ENCODE data around the gene EGFR. TPM values are rescaled to one million over a fixed set of nuclear protein-coding genes. Genes with fewer than 3 reads are reported as not detected.

Gene EGFR
- polyA plus RNA-seq, 12 donors: 25.3 to 66.1 (median 28.9) TPM; not detected in 1

DNA sequence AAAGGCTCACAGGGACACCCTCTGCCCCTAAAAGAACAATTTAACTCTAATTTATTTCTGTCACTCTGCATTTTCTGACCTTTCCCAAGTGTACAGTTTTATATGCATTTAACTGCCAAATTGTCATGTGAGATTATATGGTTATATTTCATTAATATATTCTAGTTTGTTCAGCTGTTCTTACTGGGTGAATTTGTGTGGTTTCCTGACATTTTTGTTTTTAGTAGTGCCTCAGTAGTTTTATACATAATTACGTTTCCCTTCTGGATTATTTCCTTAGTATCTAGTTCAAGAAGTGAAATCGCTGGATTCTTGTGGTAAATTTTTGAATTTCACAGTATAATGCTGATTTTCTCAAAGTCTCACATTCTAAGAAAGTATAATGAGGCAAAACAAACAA, 41.3 kb downstream of the EGFR start:
- no peak for DNase-seq

DNA sequence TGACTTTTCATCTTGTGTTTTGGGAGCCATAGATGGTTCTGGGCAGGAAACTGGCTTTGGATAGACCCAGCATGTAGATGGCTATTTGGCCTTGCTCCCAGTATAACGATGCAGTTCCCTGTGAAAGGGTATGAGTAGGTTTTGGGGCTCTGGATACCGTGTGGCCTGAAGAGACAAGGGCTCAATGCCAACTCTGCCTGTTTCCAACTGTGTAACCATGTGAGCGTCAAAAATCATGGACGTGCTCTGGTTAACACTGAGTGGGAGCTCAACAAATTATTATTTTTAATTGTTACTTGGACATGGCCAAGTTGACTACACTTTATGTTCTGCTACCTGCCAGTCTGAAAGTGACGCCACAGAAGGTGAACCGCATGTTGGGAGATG, 41.8 kb downstream of the EGFR start:
- no peak for DNase-seq

DNA sequence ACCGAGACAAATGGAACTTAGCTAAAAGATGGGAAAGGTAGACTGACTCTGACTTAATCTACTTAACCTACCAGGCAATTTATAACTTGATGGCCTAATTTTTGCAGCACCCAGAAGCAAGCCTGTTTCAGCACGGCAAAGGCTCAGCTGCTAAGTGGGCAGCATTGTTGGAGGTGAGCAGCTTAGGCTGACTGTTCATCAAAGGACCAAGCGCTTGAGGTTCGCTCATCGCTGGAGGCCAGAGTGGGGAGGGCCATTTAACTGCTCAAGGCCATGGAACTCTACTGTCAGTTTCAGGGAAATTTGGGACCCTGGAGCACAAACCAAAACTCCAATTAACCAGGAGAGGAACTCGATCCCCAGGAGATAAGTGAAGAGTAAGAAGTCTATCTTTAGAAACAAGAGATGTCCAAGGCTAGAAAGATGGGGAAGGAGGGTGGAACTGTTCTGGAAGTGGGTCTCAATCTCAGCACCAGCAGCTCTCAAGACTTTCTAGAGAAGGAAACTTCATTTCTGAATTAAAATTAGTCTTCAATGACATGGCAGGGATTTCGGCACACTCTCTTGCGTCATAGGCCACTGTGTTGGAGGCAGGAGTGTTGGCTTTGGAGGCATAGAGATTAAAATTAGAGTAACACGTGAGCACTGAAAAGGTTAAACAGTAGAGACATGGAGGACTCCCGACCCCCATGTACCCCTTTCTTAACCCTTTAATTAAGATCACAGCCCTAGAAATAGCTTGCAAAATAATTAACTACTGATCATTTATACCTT, 43.1 kb downstream of the EGFR start:
- no peak for DNase-seq

DNA sequence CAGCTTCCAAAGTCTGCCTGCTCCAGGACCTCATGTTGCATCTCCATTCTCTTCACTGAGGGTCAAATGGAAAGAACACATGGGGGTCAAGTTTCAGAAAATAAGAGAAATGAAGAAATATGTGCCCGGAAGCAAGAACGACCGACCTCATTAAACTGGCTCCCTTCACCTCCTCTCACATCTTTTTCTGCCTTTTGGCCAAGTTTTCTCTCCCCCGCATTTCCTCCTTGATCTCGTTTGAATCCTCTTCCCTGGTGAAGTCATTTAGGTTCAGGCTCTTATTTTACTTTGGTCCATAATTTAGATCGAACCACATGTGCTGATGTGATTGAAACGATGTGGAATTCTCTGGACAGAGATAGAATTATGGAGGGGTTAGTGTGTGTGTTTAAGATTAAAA, 44.2 kb downstream of the EGFR start:
- DNase-seq: peak; percentile 59

DNA sequence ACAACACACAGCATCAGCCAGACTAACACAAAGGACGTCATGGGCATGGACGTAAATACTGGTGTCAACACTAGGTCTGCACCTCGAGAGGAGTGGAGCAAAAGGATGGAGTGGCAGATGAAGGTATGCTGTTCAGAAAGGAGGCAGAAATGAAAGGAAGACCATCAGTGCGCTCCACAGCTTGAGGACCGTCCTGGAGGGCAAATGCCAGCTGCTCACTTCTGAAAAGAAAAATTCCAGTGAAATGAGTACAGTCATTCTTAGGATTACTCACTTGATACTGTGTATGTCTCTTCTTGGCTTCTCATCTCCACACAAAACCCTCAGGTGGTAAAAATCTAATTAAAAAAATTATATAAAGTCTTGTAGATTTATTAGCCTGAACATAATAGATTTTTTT, 44.8 kb downstream of the EGFR start:
- no peak for DNase-seq

GRCh38 chr7:55065079-55065478, 46.3 kb downstream of the EGFR start:
- DNase-seq: peak; percentile 61

- DNase-seq: no peak
Measured at GRCh38 chr7:55065511-55066229, 46.9 kb downstream of the EGFR start.

DNA sequence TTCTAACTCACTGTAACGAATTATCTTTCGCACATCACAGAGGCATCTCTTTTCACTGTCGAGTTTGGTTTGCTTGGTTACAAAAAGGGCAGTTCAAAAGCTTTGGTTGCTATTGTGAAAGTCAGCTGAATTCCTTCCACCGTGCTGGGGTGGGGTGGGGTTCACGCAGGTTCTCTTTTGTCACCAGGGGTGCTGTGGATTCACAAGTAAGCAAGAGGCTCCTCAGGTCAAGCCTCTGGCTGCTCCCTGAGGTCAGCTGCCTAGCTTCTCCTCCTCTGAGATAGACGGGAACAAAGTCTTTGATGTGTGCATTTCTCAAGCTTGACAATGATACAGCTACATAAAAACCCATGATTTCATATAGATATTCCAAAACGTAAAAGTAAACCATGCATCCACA, 47.7 kb downstream of the EGFR start:
- DNase-seq: no peak

GRCh38 chr7:55066938-55067337, 48.1 kb downstream of the EGFR start:
- DNase-seq: no peak

- DNase-seq: no peak
Measured at GRCh38 chr7:55067748-55068147, 48.9 kb downstream of the EGFR start.

GRCh38 chr7:55069271-55069792, 50.5 kb downstream of the EGFR start:
- DNase-seq: no peak

- DNase-seq: no peak
Measured at GRCh38 chr7:55070271-55070743, 51.5 kb downstream of the EGFR start.

DNA sequence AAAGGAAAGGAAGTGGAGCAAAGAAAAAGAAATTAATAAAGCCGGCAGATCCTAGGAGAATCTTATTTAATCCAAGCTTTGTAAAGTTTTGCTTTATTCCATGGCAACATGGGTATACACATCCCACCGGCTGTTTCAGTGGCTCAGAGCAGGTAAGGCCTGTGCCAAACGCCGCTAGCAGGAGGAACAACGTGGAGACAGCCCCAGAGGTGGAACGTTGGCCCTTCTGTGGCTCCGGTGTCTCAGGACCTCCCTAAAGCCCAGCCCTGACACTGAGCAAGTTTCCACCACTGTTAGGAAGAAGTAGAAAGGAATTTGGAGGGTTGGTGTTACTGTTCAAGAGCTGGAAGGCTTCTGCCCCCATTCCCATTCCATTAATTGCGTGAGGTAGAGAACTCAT, 52.0 kb downstream of the EGFR start:
- DNase-seq: no peak

DNA sequence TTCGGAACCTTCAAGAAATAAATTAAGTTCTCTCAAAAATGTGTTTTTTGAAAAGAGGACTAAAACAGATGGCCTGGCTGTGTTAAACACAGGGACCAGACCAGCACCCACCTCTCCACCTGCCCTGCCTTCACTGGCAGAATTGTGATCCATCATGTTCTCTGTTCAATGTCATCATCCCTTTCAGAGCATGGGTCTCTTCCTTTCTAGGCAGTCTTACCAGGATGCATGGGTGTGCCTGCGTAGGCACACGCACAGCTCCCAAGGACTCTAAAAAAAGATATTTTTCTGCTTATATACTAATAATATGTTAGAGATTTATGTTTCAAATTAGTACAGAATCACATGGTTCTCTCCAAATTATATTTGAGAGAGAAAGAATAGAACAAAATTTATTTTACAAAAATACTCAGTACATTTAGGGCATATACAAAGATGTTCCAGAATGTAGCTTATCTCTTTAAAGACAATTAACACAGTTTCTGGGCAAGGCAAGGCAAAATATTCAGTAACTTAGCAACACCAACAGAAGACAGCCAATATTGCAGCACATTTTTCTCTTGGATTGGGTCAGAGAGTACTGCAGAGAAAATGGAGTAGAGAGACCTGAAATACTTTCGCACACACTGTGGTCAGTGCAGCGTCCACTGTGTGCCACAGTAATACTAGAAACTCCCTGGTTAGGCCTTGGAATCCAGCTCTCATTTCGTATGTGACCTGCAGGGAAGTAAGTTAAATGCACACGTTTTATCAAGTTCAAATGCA, 52.8 kb downstream of the EGFR start:
- no peak for DNase-seq

- no peak for DNase-seq
Measured at GRCh38 chr7:55072251-55072650, 53.4 kb downstream of the EGFR start.

GRCh38 chr7:55073051-55073511, 54.3 kb downstream of the EGFR start:
- no peak for DNase-seq

- DNase-seq: no peak
Measured at GRCh38 chr7:55073976-55074528, 55.2 kb downstream of the EGFR start.

GRCh38 chr7:55075464-55076021, 56.7 kb downstream of the EGFR start:
- DNase-seq: peak; percentile 66

- DNase-seq: no peak
Measured at GRCh38 chr7:55077561-55078410, 59.0 kb downstream of the EGFR start.

Data from muscle of arm (tissue), 12 donors.